HepG2 (cell line): Measurements from ENCODE around the gene GPR87. TPM values are rescaled to one million over a fixed set of nuclear protein-coding genes. Genes with fewer than 3 reads are reported as not detected.

Source experiments
- ATAC-seq: fragments of 200-7000 bp; cut with Tn5 transposase; 3 replicates; pipeline ENCODE4 v1.9.1; 2020; ENCODE audit warnings: mild to moderate bottlenecking, moderate library complexity
- BruUV-seq: library from RNA; stranded (reverse); fragments of 400-500 nt; replicated peaks from 2 replicates; lab custom pipeline; 2021; lab: Mats Ljungman, UMichigan
- CTCF ChIA-PET: fragments of 300-600 bp; formaldehyde crosslinking; extraction: SDS; loops from one replicate; lab custom pipeline; 2021; ENCODE audit warnings: low total read pairs, inconsistent platforms, low intra/inter-chr PET ratio; lab: Yijun Ruan, JAX
- POLR2A ChIA-PET: fragments of 350-600 bp; sonication (Branson Sonifier 250); formaldehyde crosslinking; loops from one replicate; lab custom pipeline; 2020; ENCODE audit warnings: antibody characterized with exemption, inconsistent platforms; lab: Yijun Ruan, JAX
- DNase-seq: peaks from one replicate; pipeline ENCODE4 v3.0.0-alpha.2; 2015; ENCODE audit warnings: low spot score
- FAIRE-seq: peaks from 3 replicates; lab custom pipeline; 2011; peaks lifted over from hg19 to GRCh38; lab: Jason Lieb, UNC
- H2AFZ ChIP-seq: one replicate; pipeline ENCODE4 v1.6.1; 2011; ENCODE audit warnings: low read length, inconsistent platforms
- H3K27ac ChIP-seq: fragments of 300-600 bp; 3 replicates; pipeline ENCODE4 v1.8.0; 2011; ENCODE audit warnings: mixed run types, mild to moderate bottlenecking, mixed read lengths, low read length, inconsistent platforms; ENCODE audit not compliant: insufficient read depth; ENCODE audit errors: extremely low read length
- H3K27me3 ChIP-seq, 2 experiments: fragments of 200-600 bp in 1 of 2; 2 replicates in 1 of 2; 3 replicates in 1 of 2; pipeline versions ENCODE4 v1.6.0 to v1.8.0; 2011; ENCODE audit warnings: low read length in 2 of 2, mild to moderate bottlenecking in 2 of 2, moderate library complexity in 2 of 2, inconsistent platforms in 1 of 2; ENCODE audit not compliant: insufficient read depth in 2 of 2, control insufficient read depth in 1 of 2
- H3K36me3 ChIP-seq, 2 experiments: fragments of 200-600 bp in 1 of 2; replicated peaks in 1 of 2; 2 replicates in 1 of 2; 3 replicates in 1 of 2; pipeline versions ENCODE4 v1.5.1 to v1.8.0; 2011; ENCODE audit warnings: low read length in 2 of 2, inconsistent platforms in 1 of 2; ENCODE audit not compliant: insufficient read depth in 2 of 2, control insufficient read depth in 1 of 2
- H3K4me1 ChIP-seq: 2 replicates; pipeline ENCODE4 v1.5.1; 2012; ENCODE audit warnings: low read length, inconsistent platforms; ENCODE audit not compliant: insufficient read depth
- H3K4me2 ChIP-seq: 2 replicates; pipeline ENCODE4 v1.6.0; 2011; ENCODE audit warnings: low read depth, low read length, inconsistent platforms
- H3K4me3 ChIP-seq, 3 experiments: fragments of 200-600 bp in 1 of 3; sonication (generic), shearing (Covaris generic) in 1 of 3; replicated peaks in 1 of 3; 2 replicates each; pipeline ENCODE4 v1.5.1; 2011 to 2016; ENCODE audit warnings: low read length in 3 of 3, inconsistent platforms in 2 of 3, low read depth in 2 of 3, mild to moderate bottlenecking in 2 of 3, control low read depth in 1 of 3, mixed read lengths in 1 of 3; ENCODE audit not compliant: insufficient read depth in 1 of 3
- H3K79me2 ChIP-seq: one replicate; pipeline ENCODE4 v1.6.1; 2011; ENCODE audit warnings: low read length, inconsistent platforms; ENCODE audit not compliant: insufficient read depth
- H3K9ac ChIP-seq: 2 replicates; pipeline ENCODE4 v1.6.0; 2011; ENCODE audit warnings: mild to moderate bottlenecking, low read depth, low read length, inconsistent platforms; ENCODE audit not compliant: insufficient read depth
- H3K9me3 ChIP-seq: 2 replicates; pipeline ENCODE4 v1.5.1; 2012; ENCODE audit warnings: mild to moderate bottlenecking, low read length
- H4K20me1 ChIP-seq: 2 replicates; pipeline ENCODE4 v1.6.0; 2011; ENCODE audit warnings: inconsistent platforms, mild to moderate bottlenecking, low read length, moderate library complexity; ENCODE audit not compliant: insufficient read depth
- ATF3 ChIP-seq: sonication (generic); formaldehyde crosslinking; IDR thresholded peaks from 2 replicates; pipeline ENCODE4 v1.4.0; 2020; ENCODE audit warnings: missing genetic modification reagents
- ATF4 ChIP-seq, 2 experiments: fragments of 450-650 bp in 1 of 2; sonication (generic) in 1 of 2; formaldehyde crosslinking; IDR thresholded peaks; 2 replicates each; pipeline versions ENCODE4 v1.5.0 to v1.8.0; 2020 to 2022; ENCODE audit warnings: mild to moderate bottlenecking in 1 of 2, missing genetic modification reagents in 1 of 2
- KIAA2018 ChIP-seq: sonication (generic); formaldehyde crosslinking; IDR thresholded peaks from 2 replicates; pipeline ENCODE4 v1.5.0; 2020; ENCODE audit warnings: mild to moderate bottlenecking, missing genetic modification reagents, borderline replicate concordance
- MAX ChIP-seq: IDR thresholded peaks from 2 replicates; pipeline ENCODE4 v1.6.1; 2012; ENCODE audit warnings: inconsistent platforms
- NCOA1 ChIP-seq: sonication (generic); formaldehyde crosslinking; IDR thresholded peaks from 2 replicates; pipeline ENCODE4 v1.9.0; 2021; ENCODE audit warnings: missing genetic modification reagents
- NPAS2 ChIP-seq: sonication (generic); formaldehyde crosslinking; IDR thresholded peaks from 2 replicates; pipeline ENCODE4 v1.8.0; 2022; ENCODE audit warnings: mild to moderate bottlenecking, missing genetic modification reagents, borderline replicate concordance
- SP140L ChIP-seq: sonication (generic); formaldehyde crosslinking; IDR thresholded peaks from 2 replicates; pipeline ENCODE4 v1.4.0; 2020; ENCODE audit warnings: missing genetic modification reagents, borderline replicate concordance
- SP4 ChIP-seq: sonication (generic); formaldehyde crosslinking; IDR thresholded peaks from 2 replicates; pipeline ENCODE4 v1.8.1; 2023; ENCODE audit warnings: mild to moderate bottlenecking, missing genetic modification reagents
- ZBTB7A ChIP-seq: sonication (generic); formaldehyde crosslinking; IDR thresholded peaks from 2 replicates; pipeline ENCODE4 v1.8.0; 2022; ENCODE audit warnings: mild to moderate bottlenecking, missing genetic modification reagents
- ZNF17 ChIP-seq: sonication (generic); formaldehyde crosslinking; IDR thresholded peaks from 2 replicates; pipeline ENCODE4 v1.5.0; 2020; ENCODE audit warnings: mild to moderate bottlenecking, missing genetic modification reagents
- ZNF18 ChIP-seq: sonication (generic); formaldehyde crosslinking; IDR thresholded peaks from 2 replicates; pipeline ENCODE4 v1.8.0; 2022; ENCODE audit warnings: mild to moderate bottlenecking, missing genetic modification reagents; ENCODE audit not compliant: insufficient replicate concordance
- ZNF790 ChIP-seq: sonication (generic); formaldehyde crosslinking; IDR thresholded peaks from 2 replicates; pipeline ENCODE4 v1.8.0; 2022; ENCODE audit warnings: missing genetic modification reagents, mild to moderate bottlenecking, borderline replicate concordance
- WGBS: methylation state at CpG from one replicate; pipeline ENCODE4 v1.1.6; 2017; ENCODE audit warnings: low lambda C conversion rate; 5-methylcytosine and 5-hydroxymethylcytosine counted together
- in situ Hi-C: cut with HindIII; loops from 2 replicates; pipeline ENCODE4 v1.10.0; 2017; ENCODE audit warnings: low pct_unique_long_range_greater_than_20kb; ENCODE audit not compliant: extremely low pct_ligation_motif_present
- intact Hi-C: fragments of 100-400 bp; cut with micrococcal nuclease; formaldehyde crosslinking; loops from one replicate; pipeline ENCODE4 v1.10.0; 2022; ENCODE audit not compliant: unreplicated experiment
- polyA plus RNA-seq, 8 experiments: library from polyadenylated mRNA; depleted of rRNA in 3 of 8; stranded (reverse) in 7 of 8; unstranded in 1 of 8; fragments of >200 nt; fragmentation: Illumina TruSeq in 4 of 8; extraction: Trizol in 4 of 8; gene quantifications; 2 replicates each; pipeline versions ENCODE4 v1.2.1 to v1.2.3, GENCODE V29; 2011 to 2016; ENCODE audit warnings: low read depth in 4 of 8, missing spikeins in 1 of 8, mixed read lengths in 1 of 8; ENCODE audit not compliant: insufficient read depth in 1 of 8
- total RNA-seq, 5 experiments: library from RNA; depleted of rRNA; stranded (reverse); fragments of >200 nt; fragmentation: Illumina TruSeq; extraction: Trizol; gene quantifications; 2 replicates each; pipeline ENCODE4 v1.2.3, GENCODE V29; 2016; ENCODE audit warnings: low read depth in 1 of 5

GPR87 gene
- total and polyA plus RNA-seq, 2 of the 13 experiments (the other 11 are each of a cell fraction or from before 2014, with no cell fraction given), result not detected

- Histone ChIP-seq H3K36me3 (no peaks in the 10 kb centered on the region), H3K4me2 (no peak within 1 kb of the TSS), H3K4me1 (peaks cover 3% of the 10 kb centered on the region), H3K9me3 (no peaks in the 10 kb centered on the region), H3K4me3 (no peak within 1 kb of the TSS)
- BruUV-seq, result no TSS peak
- POLR2A ChIA-PET, result no interaction called here
- TF ChIP-seq NPAS2 (no peak), ZNF17 (no peak), NCOA1 (no peak), ZNF790 (CRISPR knock-in tag) (no peak), ATF3 (CRISPR knock-in tag) (no peak), ZNF18 (no peak), SP140L (CRISPR knock-in tag) (no peak), MAX (no peak), ATF4 (CRISPR knock-in tag; IDR thresholded peaks at IDR 0.05) (no peak), KIAA2018 (CRISPR knock-in tag) (no peak), SP4 (CRISPR knock-in tag) (no peak), ZBTB7A (CRISPR knock-in tag) (no peak)
- TF ChIP-seq, all 625 proteins: peak for 0
- no peak for FAIRE-seq
- Histone ChIP-seq H4K20me1 (no peaks in the 10 kb centered on the region), H3K27ac (no peak within 1 kb of the TSS), H3K9ac (no peak within 1 kb of the TSS), H2AFZ (no peak within 1 kb of the TSS), H3K27me3 (no peaks in the 10 kb centered on the region), H3K79me2 (no peaks in the 10 kb centered on the region)
- intact Hi-C loops, result no loop called here
- CTCF ChIA-PET, result no interaction called here
- no peak for DNase-seq
- in situ Hi-C loops, result no loop called here
- 49% methylated on average over 4 of the region's 4 CpGs for WGBS
- ATAC-seq, result no peak
Measured at GRCh38 chr3:151278230-151278629, 38.4 kb downstream of the GPR87 start, which contains the start of gene P2RY14. TSS of gene P2RY14 (minus strand) at chr3:151278542. CDS start at chr3:151214316, 64,226 bp downstream.
